ENCODE results near the gene CD276.
"Not testable (repeated sequence)": the region's sequence is repeated elsewhere in the genome, so short reads cannot be mapped to it uniquely, and the experiment has no call there.

CD276 gene
- total RNA-seq = 0 to 0.63 (median 0.19) reads per million in 3 experiments

DNA sequence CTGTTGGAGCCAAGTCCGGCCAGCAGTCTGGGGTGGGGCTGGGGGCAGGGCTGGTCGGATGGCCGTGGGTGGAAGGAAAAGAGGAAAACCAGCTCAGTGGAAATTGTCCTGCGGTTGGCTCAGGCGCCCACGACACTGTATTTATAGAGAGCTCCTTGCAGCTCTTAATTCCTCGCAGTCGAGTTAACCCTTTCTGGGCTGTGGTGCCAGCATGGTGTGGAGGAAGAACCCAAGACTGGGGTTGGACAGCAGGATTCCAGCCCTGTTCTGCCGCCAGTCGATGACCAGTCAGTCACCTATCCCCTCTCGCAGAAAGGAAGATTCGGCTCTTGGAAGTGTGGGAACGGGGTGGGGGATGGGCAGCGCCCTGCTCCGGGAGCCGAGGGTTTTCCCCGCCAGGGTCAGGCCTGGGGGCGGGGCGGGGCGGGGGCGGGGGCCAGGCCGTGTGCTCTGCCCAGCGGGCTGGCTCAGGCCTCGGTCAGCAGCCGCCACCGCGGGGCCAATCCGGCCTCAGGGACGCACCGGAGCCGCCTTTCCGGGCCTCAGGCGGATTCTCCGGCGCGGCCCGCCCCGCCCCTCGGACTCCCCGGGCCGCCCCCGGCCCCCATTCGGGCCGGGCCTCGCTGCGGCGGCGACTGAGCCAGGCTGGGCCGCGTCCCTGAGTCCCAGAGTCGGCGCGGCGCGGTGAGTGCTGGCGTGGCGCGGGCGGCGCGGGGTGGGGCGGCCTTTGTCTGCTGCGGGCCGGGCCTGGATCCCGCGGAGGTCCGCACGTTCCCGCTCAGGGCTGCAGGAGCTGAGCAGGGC, at the start of gene CD276:
Gene CD276, plus strand, starts transcription at position 607 of the 804 bp plus-strand sequence. CDS start 15,257 bp downstream, outside the sequence.
- no peak for DNase-seq

DNA sequence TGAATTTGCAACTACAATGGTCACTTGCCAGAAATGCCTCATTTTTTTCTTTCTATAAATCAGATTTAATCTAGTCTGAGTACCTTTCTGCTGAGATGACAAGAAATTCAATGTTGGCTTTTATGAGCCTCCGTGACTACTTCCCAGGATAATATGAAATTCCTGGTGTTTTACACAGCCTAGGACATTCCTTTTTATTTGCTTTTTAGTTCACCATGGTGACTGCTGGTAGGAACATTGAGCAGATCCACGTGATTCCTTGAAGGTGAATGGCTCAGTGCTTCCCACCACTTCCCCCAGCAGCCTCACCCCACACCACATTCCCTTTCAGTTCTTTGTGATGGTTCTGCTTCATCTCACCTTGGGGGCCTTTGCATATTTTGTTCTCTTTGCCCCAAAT, 46.7 kb upstream of the CD276 start:
- DNase-seq = no peak

DNA sequence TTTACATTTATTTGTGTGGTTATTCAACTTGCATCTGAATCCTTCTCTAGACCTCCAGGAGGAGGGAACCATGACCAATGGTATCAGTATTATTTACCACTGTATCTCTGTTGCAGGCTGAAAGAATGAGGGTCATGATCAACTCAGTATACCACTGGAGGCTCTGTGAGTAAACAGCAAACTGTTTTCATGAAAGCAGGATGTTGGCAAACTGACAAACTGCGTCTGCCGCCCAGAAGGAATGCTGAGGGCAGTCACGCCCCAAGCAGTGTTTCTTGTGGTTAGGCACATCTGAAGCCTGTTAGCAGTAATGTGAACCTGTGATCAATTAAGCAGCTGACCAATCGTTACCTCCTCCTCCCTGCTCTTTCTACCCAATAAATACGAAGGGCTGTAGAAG, 44.7 kb upstream of the CD276 start:
- DNase-seq = not testable (repeated sequence)

DNA sequence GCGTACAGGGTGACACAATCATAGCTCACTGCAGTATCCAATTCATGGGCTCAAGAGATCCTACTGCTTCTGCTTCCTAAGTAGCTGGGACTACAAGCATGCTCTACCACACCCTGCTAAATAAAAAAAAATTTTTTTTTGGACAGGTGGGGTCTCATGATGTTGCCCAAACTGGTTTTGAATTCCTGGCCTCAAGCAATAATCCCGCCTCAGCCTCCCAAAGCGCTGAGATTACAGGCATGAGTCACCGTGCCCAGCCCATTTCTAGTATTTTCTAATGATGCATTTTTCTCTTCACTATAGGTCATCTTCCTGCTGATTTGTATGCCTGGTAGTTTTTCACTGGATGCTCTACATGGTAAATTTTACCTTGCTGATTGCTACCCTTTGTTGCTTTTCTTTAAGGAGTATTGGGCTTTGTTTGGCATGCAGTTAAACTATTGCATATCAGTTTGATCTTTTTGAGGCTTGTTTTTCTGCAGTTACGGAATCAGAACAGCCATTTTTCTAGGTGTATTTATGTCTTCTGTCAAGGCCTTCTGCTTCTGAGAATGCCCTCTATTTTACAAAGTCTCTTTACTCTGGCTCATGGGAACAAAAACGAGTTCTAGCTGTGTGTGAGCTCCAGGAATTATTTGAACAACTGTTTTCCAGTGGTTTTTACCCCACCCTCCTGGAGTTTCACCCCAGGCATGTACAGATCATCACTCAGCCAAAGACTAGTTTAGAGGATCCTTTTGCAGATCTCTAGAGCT, 36.7 kb upstream of the CD276 start:
- DNase-seq = no peak

DNA sequence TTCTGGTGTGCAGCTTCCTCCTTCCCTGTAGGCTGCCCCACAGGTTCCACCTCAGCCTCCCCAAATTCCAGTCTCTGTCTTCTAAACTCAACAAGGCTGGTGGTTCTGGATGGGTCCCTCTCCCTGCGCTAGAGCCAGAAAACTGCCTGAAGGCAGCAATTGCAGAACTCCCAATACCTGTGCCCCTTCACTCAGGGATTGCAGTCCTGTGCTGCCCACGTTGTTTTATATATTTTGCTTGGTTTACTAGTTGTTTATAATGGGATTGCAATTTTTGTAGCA, 36.2 kb upstream of the CD276 start:
- no peak for DNase-seq

DNA sequence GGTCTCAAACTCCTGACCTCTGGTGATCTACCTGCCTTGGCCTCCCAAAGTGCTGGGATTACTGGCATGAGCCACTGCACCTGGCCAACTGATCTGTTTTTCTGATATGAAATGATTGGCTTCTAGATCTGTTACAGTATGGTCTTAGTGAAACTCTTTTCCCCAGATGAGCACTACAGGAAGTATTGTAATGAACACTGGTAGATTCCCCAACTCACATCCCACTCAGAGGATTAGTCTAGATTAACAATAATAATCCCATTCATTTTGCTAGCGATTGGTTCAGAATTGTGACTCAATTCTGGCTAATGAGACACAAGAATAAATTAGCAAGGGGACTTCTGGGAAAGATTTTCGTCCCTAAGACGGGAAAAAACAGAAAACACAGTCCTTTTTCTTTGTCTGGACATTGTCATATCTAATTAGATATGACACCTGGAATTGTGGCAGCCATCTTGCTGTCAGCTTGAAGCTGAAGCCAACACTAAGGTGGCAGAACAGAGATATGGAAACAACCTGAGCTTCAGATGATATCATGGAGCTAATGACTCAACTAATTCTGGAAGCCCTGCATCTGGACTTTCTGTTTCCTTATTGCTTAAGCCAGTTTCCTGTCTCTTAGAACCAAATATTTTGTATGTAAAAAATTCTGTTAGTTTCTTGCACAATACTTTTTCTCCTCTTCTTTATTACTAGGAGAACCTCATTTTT, 33.6 kb upstream of the CD276 start:
- DNase-seq = no peak

DNA sequence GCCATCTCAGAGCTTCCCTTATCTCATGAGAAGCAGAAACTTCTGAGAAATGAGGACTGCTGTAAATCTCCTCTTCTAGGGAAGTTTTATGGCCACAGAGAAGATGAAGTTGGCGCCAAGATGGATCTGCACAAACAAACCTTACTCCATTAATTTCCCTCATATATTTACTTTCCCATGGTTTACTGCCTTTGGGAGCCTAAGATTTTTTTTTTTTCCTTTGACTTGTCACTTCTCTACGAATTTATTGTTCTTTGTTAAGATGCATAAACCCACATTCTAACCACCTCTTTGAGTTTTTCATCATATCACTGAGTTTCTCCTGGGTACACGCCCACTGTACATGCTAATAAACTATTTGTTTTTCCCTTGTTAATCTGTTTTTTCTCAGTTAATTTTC, 29.5 kb upstream of the CD276 start:
- DNase-seq = no peak

DNA sequence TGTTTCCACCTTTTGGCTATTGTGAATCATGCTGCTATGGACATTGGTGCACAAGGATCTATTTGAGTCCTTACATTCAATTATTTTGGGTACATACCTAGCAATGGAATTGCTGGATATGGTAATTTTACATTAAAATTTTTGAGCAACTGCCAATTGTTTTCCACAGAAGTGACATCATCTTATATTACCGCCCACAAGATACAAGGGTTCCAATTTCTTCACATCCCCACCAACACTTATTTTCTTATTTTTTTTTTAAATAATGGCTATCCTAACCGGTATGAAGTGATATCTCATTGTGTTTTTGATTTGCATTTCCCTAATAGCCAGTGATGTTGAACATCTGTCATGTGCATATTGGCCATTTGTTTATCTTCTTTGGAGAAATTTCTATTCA, 28.5 kb upstream of the CD276 start:
- no peak for DNase-seq

DNA sequence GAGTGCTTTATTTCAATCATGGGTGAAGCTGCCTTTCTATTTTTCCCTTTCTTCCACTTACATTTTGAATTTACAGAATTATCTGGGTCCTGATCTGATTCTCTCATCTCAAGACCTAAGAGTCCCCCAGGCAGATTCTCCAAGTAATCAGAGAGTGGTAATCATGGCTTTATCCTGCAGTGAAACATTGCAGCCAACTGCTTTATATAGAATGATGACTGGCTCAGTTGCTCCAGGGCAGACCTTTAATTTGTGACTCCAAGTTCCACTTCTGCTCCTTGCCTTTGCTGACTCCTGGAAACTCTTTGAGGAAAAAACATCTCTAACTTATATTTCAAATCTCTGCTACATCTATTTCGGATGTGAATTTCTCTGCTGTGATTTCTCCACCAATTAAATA, 25.5 kb upstream of the CD276 start:
- DNase-seq = no peak

DNA sequence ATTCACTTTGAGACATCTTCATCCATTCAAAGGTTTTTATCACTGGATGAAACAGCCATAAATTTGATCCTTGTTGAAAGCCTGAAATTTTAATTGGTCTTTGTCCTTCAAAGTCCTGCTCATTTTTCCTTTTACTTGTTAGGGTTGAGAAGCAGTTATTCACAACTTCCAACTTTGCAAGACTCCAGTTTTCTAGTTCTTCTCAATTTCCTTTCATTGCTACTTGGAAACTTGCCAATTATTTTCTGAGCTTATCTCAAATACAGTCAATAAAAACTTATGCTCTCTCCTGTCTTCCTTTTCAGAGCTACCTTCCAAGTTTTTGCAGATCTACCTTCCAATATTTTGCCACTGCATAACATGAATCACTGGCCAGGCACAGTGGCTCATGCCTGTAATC, 23.7 kb upstream of the CD276 start:
- no peak for DNase-seq

DNA sequence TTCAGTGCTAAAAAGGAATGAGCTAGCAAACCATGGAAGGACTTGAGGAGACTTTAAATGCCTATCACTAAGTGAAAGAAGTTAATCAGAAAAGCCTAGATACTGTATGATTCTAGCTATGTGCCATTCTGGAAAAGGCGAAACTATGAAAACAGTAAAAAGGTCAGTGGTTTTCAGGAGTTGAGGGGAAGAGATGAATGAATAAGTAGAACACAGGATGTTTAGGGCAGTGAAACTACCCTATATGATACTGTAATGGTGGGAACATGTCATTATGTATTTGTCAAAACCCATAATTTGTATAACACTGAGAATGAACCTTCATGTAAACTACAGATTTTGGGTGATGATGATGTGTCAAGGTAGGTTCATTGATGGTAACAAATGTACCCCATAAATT, 9.6 kb upstream of the CD276 start:
- no peak for DNase-seq

DNA sequence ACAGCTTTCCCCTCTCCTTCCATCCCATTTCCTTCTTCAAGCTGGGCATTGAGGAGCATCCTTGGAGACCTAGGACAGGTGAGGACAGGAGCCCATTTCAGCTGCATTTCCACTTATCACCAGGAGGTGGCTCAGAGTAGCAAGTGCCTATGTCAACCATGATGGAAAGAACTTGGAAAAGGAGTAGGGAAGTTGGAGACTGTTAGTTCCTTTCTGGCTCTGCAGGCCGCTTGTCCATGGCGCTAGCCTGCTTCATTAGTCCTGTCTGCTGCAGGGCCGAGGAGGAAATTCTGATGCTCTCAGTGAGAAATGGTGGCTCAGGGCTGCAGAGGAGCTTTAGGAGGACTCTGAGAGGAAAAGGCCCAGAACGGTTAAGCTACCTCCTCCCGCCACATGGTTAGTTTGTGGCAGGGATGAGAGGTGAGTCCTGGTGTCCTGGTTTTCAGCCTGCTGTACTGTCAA, 7.0 kb upstream of the CD276 start:
- peak; percentile 47 for DNase-seq

DNA sequence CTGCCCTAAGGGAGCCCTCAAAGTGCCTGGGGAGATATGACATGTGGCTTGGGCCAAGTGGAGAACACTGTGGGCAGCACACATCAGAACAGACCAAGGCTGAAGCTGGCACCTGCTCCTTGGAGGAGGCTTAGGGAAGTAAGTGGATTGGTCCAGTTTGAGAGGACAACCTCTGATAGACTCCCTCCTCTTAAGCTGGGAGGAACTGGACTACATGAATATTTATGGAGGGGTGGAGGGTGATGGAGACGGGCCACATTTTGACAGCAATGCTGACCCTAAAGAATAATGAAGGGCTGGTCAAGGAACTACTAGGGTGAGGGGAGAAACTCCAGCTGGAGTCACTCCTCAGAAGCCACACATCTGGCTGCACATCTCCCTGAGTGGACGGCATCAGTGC, 6.5 kb upstream of the CD276 start:
- no peak for DNase-seq

DNA sequence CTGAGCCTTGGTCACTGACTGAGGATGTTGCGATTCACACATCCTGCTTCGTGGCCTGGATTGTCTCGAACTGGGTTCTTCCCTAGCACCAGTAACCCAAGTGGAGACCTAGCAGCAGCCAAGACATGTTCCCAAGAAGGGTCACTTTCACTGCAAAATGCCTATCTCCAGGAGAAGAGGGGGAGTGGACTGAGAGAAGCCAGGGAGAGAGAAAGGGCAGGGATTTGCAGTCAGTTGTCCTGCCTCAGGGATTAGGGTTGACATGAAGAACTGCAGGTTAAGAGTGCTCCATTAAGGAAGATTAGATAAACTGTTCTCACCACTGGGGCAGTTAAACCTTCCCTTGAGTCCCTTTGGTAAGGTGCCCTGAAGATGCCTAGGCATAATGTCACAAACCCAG, 5.7 kb upstream of the CD276 start:
- DNase-seq = no peak

DNA sequence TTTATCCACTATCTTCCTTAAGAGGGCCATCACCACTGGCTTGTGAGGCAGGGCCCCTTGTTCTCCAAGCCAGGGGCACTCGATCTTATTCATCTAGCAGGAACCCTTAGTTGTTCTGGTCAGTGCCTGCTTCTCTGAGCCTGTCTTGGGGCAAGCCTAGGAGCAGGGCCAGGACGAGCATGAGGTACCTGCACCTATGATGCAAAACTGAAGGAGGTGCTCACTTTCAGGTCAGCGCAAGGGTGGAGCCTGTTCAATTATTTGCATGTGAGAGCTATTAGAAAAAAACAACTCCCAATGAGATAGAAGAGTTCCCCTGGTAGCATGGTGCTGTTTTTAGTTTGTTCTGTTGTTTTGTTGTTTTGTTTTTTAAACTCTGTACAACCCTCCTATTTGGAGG, 5.0 kb upstream of the CD276 start:
- no peak for DNase-seq

DNA sequence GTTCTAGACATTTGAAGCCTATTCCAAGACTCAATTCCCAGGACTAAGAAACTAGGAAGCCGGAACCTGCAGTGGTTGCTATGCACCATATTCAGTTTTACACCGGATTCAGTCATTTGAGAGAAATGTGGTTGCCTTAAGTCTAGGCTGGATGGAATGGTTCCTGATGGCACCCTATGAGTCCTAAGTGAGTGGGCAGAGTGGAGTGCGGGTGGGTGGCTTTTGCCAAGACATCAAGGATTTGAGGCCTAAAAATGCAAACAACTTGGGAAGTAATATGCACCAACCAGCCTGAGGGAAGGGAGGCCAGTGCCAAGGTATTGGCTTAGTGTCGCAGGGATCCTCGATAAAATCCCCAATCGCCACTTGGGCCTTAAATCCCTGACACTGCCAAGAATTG, 4.2 kb upstream of the CD276 start:
- no peak for DNase-seq

DNA sequence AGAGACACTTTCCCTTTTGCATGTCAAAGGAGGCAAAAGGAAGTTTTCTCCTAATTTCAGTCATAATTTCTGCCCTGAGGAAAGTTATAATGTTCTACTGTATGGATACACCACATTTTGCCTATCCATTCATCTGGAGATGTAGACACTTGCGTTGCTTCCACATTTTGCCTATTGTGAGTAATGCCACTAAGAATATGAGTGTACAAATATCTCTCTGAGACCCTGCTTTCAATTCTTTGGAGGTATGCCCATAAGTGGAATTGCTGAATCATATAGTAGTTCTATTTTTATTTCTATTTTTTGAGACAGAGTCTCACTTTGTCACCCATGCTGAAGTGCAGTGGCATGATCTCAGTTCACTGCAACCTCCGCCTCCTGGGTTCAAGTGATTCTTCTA, 3.6 kb upstream of the CD276 start:
- DNase-seq = no peak

DNA sequence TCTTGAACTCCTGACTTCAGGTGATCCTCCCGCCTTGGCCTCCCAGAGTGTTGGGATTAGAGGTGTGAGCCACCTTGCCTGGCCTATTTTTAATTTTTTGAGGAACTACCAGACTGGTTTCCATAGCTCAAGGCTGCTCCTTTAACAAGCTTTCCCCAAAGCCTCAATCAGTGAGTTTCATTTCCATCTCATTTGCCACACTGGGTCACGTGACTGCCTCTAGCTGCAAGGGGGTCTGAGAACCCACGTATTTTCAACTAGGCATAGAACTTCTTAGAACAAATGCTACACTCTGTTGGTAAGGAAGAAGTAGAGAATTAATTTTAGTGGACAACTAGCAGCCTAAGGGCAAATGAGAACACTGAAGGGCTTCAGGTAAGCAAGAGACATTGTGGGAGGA, 3.1 kb upstream of the CD276 start:
- DNase-seq = no peak

DNA sequence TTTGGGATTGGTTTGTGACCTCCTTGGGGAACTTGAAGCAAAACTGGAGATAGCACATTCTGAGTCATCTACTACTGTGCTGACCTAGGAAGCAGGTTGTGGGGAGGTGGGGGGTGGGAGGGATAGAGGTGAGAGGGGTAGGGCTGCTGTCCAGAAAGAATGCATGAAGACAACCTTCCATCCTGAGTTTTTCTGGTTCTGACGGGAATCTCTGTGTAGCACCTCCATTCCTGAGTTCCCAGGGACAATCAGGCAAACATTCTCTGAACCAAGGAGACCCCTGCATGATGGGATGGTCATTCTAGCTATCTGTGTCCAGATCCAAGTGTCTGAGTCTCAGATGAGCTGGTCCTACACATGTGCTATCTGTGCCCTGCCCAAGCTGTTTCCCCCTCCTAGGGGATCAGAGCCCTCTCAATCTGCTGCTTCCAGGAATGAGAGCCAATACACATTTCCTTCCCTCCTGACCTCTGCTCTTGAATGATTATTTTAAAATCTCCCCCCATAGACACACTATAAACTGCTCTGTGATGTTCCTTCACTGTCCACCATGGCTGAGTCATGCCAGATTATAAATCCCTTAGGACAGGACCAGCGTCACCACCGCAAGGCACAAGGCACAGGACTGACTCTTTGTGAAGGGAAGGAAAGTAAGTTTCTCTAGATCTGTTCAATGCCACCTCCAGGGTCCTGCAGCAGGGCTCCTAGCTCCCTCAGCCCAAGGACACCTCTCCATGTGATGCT, 2.2 kb upstream of the CD276 start:
- DNase-seq = no peak

DNA sequence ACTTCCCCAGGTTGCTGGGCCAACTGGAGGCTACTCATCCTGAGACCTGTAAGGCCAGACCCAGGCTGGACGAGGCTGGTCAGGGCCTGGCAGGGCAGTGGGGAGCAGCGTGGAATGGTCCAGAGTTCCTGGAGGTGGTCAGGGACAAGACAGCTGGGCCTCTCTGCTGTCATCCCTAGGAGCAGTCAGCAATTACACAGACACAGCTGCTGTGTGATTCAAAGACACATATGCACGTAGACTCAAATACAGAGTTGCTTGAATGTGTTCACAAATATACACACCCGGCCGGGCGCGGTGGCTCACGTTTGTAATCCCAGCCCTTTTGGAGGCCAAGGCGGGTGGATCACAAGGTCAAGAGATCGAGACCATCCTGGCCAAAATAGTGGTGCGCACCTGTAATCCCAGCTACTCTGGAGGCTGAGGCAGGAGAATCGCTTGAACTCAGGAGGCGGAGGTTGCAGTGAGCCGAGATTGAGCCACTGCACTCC, 1.5 kb upstream of the CD276 start:
- no peak for DNase-seq

DNA sequence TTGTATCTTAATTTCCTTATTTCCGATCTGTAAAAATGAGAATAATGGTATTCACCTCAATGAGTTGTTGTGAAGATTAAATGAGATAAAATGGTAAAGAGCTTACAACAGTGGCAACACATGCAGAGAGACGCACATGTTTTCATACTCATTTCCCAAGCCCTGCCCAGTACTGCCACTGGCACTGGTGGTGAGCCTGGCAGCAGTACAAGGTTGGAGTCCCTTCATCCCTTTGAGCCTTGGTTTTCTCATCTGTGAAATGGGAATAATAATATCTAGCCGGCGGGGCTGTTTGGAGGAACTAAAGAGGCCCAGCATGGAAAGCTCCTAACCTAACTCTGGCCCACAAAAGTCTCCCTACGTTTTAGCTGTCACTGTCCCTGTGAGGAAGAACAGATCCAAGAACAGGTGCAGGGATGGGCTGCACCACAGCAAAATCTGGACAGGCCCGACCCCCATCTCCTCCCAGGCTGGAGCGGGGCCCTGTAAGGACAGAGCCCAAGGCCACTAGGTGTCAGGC, 866 bp upstream of the CD276 start:
- DNase-seq = no peak

DNA sequence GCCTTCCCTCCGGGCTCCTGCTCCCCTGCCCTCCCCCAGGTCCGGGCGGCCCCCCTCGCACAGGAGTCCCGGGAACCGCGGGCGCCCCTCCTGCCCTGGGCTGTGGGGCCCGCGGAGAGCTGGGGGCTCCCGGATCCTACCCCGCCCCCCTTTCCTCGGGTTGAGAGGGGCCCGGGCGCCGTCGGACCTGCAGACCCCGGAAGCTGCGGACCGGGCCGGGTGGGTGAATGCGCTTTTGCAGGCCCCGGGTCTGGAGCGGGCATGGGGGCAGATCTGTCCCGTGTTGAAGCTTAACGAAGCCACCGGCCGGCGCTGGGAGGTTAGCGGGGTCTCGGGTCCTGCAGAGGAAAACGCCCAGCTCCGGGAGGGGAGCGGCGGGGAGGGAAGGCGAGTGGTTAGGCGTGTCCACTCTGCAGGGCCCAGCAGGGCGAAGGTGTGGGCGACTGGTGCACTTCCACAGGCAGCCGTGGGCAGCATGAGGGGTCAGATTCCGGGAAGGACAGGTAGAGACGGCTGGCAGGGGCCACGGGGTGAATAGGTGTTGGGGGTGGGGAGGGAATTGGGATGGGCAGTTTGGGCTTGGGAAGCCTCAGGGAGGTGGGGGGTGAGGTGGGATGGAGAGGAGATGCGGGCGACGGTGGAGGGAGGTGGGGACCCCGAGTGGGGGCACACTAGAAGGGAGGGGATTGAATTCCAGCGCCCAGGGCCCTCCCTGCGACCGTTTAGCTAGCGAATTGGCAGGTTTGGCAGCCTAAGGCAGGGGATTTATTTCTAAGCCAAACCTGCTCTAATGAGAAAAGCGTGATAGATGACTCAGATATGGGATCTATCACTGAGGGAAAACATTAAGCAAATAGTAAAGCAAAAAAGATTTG, 635 bp downstream of the CD276 start:
- no peak for DNase-seq

Data from central memory CD4-positive, alpha-beta T cell (primary cell).